Stimulated activated memory B cell treated with anti-CD40 and anti-IgM and Interleukin-4, amounts not matched to agents 10 μg/mL and 1 μg/mL and 100 μg/mL, for 72 hours (primary cell): Measurements from ENCODE around the gene SCLY.
"Not testable (repeated sequence)": the region's sequence is repeated elsewhere in the genome, so short reads cannot be mapped to it uniquely, and the experiment has no call there.

ENCODE experiments used
- ATAC-seq: fragments of 150-1000 bp; cut with Tn5 transposase; 2 replicates; pipeline ENCODE4 v1.10.0; 2021
- H3K27ac Mint-ChIP-seq: one replicate; pipeline ENCODE4 v1.8.0; 2022; ENCODE audit warnings: mild to moderate bottlenecking, mixed read lengths
- H3K27me3 Mint-ChIP-seq: one replicate; pipeline ENCODE4 v1.8.0; 2022; ENCODE audit warnings: mixed read lengths
- H3K36me3 Mint-ChIP-seq: one replicate; pipeline ENCODE4 v1.8.0; 2022; ENCODE audit warnings: mixed read lengths
- H3K4me1 Mint-ChIP-seq: one replicate; pipeline ENCODE4 v1.8.0; 2022; ENCODE audit warnings: mixed read lengths
- H3K4me3 Mint-ChIP-seq: one replicate; pipeline ENCODE4 v1.8.0; 2022; ENCODE audit warnings: mild to moderate bottlenecking, moderate library complexity, mixed read lengths
- H3K9me3 Mint-ChIP-seq: one replicate; pipeline ENCODE4 v1.8.0; 2022; ENCODE audit warnings: mixed read lengths

SCLY gene

DNA sequence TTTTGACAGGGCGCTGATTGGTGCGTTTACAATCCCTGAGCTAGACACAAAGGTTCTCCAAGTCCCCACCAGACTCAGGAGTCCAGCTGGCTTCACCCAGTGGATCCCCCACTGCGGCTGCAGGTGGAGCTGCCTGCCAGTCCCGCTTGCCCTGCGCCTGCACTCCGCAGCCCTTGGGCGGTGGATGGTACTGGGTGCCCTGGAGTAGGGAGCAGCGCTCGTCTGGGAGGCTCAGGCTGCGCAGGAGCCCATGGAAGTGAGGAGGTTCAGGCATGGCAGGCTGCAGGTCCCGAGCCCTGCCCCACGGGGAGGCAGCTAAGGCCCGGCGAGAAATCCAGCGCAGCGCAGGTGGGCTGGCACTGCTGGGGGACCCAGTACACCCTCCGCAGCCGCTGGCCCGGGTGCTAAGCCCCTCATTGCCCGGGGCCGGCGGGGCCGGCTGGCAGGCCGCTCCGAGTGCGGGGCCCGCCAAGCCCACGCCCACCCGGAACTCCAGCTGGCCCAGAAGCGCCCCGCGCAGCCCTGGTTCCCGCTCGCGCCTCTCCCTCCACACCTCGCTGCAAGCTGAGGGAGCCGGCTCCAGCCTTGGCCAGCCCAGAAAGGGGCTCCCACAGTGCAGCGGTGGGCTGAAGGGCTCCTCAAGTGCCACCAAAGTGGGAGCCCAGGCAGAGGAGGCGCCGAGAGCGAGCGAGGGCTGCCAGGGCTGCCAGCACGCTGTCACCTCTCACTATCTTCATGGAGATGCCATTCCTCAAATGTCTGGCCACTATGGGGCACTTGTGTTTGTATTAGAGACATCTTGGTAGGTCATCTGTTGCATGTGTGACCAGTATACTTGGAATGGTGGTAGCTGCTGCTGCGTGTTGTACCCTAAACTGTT is 2.9 kb upstream of the SCLY start:
- H3K36me3 Mint-ChIP-seq, H3K9me3 Mint-ChIP-seq, H3K4me3 Mint-ChIP-seq, ATAC-seq, H3K27ac Mint-ChIP-seq: not testable (repeated sequence)
- Mint-ChIP-seq H3K27me3 (peaks cover 28% of the 10 kb centered on the region), H3K4me1 (peaks cover 42% of the 10 kb centered on the region)

DNA sequence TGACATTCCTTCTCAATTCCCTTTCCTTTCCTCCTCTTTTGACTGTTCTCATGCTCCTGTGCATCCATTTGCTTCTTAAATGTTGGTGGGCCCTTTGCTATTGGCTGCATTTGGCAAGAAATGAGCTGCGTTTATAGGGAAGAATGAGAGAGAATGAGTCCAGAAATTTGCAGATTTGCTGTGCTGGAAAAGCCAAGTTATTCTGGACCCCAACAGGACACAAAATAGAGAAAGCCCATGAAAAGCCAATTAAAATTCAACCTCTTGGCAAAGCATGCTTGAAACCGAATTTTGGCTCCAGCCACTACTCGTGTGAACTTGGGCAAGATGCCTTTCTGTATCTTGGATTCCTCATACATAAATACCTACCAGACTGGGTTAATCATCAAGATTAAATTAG is 1.3 kb upstream of the SCLY start:
- ATAC-seq: no peak
- peaks cover 4% of the 10 kb centered on the region for H3K9me3 Mint-ChIP-seq
- peaks cover 53% of the 10 kb centered on the region for H3K4me1 Mint-ChIP-seq
- peak overlapping the region; percentile 84 for H3K4me3 Mint-ChIP-seq
- H3K27me3 Mint-ChIP-seq: peaks cover 20% of the 10 kb centered on the region
- peaks cover 11% of the 10 kb centered on the region for H3K36me3 Mint-ChIP-seq
- H3K27ac Mint-ChIP-seq: peak overlapping the region; percentile 86

DNA sequence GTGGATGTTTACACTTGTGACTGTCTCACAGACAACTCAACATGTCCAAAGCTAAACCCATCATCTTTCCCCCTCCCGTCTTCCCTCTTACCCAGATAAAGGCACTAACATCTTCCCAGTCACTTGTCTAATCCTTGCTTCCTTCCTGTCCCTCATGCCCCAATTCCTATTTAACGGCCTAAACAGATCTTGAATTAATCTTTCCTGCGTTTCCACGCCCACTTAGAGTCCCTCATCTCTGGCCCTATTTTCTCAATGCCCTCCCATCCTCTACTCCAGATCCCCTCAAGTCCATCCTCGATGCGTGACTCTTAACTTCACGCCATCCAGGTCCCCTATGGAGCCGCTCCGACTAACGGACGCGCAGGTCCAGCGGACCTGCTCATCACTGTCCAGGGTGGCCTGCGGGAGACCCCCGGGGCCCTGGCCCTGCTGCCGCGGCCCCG is 682 bp upstream of the SCLY start:
- Mint-ChIP-seq H3K9me3 (peaks cover 4% of the 10 kb centered on the region), H3K27me3 (peaks cover 20% of the 10 kb centered on the region), H3K27ac (peak overlapping the region; percentile 86), H3K4me1 (peaks cover 53% of the 10 kb centered on the region), H3K36me3 (peaks cover 14% of the 10 kb centered on the region), H3K4me3 (peak overlapping the region; percentile 84)
- ATAC-seq: no peak

DNA sequence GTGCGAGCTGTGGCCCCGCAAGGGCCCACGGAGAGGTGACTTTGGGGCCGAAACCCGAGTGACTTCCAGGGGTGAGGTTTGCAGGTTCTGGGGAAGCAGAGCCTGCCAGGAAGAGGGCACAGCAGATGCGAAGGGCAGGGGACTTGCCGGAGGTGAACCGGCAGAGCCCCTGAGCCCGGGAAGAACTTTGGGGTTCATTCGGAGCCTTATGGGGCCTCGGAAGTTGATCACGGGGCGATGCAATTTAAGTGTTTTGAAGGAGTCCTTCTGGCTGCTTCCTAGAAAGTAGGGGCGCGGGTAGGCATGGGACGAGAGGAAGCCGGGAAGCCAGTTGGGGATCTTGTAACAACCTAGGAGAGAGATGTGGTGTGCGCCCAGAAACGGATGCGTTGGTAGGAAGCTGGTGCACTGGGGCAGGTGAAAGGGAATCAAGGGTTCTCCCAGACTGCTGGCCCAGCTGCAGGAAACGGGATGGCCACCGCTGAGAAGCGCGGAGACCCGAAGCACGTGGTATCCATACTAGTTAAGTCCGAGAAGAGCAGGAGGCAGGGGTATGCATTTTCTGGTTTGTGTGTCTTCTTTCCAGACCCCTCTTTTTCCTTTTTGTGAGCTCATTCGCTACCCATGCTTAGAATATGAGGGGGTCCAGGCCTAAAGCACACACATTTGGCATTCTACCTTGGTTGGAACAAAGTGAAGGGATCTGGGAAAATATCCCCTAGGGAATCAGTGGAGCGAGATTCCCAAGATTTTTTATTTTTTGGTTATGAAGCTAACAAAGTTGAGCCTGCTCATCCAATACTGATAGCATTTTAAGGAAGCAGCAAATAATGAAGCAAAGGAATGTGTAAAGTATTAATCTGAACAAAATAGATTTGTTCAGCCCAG is 758 bp downstream of the SCLY start:
- ATAC-seq: peak; percentile 3
- peak overlapping the region; percentile 86 for H3K27ac Mint-ChIP-seq
- peaks cover 11% of the 10 kb centered on the region for H3K27me3 Mint-ChIP-seq
- peaks cover 4% of the 10 kb centered on the region for H3K9me3 Mint-ChIP-seq
- peak overlapping the region; percentile 84 for H3K4me3 Mint-ChIP-seq
- H3K4me1 Mint-ChIP-seq: peaks cover 51% of the 10 kb centered on the region
- peaks cover 25% of the 10 kb centered on the region for H3K36me3 Mint-ChIP-seq

DNA sequence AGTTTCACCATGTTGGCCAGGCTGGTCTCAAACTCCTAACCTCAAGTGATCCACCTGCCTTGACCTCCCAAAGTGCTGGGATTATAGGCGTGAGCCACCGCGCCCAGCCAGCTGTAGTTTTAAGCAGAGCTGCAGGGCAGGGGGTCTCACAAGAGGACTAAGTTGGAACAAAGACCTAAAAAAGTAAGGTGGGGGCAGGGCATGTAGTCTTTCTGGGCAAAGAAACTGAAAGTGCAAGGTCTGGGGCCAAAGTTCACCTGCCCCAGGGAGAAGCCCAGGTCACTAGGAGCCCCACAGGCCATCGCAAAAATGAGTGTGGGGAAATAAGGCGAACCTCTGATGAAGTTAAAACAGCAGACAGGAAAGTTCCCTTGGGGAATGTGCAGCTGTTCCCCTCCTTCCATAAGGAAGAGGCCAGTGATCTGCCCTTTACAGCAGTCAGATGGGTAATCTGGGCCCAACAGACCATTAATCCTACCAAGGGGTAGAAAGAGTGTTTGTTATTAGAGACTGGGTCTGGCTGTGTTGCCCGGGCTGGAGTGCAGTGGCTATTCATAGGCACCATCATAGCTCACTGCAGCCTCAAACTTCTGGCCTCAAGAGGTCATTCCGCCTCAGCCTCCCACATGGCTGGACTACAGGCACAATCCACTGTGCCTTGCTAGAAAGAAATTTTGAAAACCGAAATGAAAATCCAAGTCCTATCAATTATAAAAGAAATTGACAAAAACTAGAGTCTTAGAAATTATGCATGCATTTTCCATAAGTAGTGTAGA is 2.8 kb downstream of the SCLY start:
- H3K27ac Mint-ChIP-seq: no peak overlapping the region
- H3K4me1 Mint-ChIP-seq: peaks cover 48% of the 10 kb centered on the region

DNA sequence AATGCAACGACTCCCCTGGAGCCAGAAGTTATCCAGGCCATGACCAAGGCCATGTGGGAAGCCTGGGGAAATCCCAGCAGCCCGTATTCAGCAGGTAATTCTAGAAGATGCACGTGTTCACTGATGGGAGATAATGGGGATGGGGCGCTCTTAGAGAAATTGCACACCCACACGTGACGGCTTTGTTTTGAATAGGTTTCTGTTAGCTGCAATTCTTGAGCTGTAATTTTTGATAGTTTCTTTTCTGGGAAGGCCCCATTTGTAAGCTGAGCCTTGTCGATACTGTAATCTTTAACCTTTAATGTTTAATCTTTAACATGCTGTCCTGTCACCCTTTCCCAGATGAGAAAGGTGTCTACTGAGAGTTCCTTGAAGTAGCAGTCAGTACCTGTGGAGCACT is 3.6 kb downstream of the SCLY start:
- Mint-ChIP-seq H3K27ac (no peak overlapping the region), H3K4me3 (no peak overlapping the region), H3K36me3 (peaks cover 40% of the 10 kb centered on the region), H3K9me3 (peaks cover 6% of the 10 kb centered on the region), H3K4me1 (peaks cover 48% of the 10 kb centered on the region), H3K27me3 (no peaks in the 10 kb centered on the region)
- no peak for ATAC-seq

More for the DNA sequence above, 2.8 kb downstream of the SCLY start:
- H3K27me3 Mint-ChIP-seq: no peaks in the 10 kb centered on the region
- no peak for ATAC-seq
- H3K9me3 Mint-ChIP-seq: peaks cover 6% of the 10 kb centered on the region
- H3K4me3 Mint-ChIP-seq: no peak overlapping the region
- H3K36me3 Mint-ChIP-seq: peaks cover 41% of the 10 kb centered on the region

DNA sequence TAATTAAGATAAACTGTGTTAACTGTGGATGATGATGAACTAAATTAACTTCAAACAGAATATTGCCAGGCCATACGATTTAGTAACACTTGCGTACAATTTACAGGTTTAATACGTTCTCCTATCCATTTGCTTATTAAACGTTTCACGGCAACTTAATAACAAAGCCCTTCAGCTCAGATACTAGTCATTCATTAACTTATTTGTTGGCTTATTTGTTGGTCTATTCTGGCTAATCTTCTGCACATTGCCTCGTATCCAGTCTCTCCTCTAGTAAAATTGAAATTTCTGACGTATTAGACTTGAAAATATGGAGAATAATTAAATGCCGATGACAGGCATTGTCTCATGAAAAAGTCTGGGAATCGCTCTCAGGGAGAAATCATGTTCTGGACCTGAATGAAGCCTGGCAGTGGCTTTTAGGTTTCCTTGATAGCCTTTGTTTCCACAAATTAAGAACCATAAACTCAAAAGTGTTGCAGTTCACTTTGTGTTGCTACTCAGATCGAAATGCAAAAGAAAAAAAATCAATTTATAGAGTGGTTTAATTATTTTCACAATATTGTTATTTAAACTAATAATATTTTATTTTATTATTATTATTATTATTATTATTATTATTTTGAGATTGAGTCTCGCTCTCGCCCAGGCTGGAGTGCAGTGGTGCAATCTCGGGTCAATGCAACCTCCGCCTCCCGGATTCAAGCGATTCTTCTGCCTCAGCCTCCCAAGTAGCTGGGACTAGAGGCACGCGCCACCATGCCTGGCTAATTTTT is 4.5 kb downstream of the SCLY start:
- Mint-ChIP-seq H3K36me3 (peaks cover 47% of the 10 kb centered on the region), H3K27ac (no peak overlapping the region), H3K9me3 (peaks cover 6% of the 10 kb centered on the region), H3K4me3 (no peak overlapping the region), H3K4me1 (peaks cover 45% of the 10 kb centered on the region), H3K27me3 (no peaks in the 10 kb centered on the region)
- ATAC-seq: no peak

DNA sequence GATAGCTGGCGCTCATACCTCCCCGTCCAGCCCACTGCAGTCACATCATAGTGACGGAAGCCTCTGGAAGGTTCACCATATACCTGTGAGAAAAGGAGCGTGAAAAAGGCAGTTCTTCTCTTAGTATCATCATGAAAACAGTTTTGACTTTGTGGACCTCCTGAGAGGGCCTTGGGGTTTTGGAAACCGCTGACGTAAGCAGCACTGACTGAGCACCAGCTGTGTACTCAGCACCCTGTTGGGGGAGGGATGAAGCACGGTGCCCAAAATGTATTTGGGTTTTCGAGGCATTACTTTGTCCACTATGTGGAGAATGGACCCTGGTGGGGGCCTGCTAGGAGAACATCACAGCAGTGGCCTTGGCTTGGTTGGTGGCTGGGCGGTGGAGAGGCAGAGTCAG is 5.4 kb downstream of the SCLY start:
- no peak overlapping the region for H3K4me3 Mint-ChIP-seq
- peaks cover 48% of the 10 kb centered on the region for H3K36me3 Mint-ChIP-seq
- no peak for ATAC-seq
- no peak overlapping the region for H3K27ac Mint-ChIP-seq
- no peaks in the 10 kb centered on the region for H3K27me3 Mint-ChIP-seq
- peaks cover 40% of the 10 kb centered on the region for H3K4me1 Mint-ChIP-seq
- peaks cover 6% of the 10 kb centered on the region for H3K9me3 Mint-ChIP-seq

DNA sequence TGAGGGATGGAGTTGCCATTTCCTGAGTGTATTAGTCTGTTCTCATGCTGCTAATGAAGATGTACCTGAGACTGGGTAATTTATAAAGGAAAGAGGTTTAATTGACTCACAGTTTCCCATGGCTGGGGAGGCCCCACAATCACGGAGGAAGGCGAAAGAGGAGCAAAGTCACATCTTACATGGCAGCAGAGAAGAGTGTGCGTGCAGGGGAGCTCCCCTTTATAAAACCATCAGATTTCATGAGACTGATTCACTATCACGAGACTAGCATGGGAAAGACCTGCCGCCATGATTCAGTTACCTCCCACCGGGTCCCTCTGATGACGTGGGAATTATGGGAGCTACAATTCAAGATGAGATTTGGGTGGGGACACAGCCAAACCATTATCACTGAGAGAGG is 5.9 kb downstream of the SCLY start:
- ATAC-seq, H3K27ac Mint-ChIP-seq, H3K27me3 Mint-ChIP-seq, H3K9me3 Mint-ChIP-seq, H3K4me3 Mint-ChIP-seq: not testable (repeated sequence)
- Mint-ChIP-seq H3K36me3 (peaks cover 53% of the 10 kb centered on the region), H3K4me1 (peaks cover 35% of the 10 kb centered on the region)

DNA sequence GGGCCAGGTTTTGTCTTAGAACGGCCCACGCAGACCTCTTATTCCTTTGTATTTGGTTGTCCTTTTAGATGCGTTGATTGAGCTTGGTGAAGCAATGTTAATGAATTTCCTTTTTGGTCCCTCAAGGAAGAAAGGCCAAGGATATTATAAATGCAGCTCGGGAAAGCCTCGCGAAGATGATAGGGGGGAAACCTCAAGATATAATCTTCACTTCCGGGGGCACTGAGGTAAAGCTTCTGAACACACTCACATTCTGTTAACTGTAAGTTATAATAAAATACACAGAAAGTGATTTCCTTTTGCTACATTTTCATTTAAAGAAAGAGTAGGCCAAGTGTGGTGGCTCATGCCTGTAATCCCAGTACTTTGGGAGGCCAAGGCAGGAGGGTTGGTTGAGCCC is 7.1 kb downstream of the SCLY start:
- Mint-ChIP-seq H3K27ac (no peak overlapping the region), H3K9me3 (peaks cover 20% of the 10 kb centered on the region), H3K4me3 (no peak overlapping the region), H3K4me1 (peaks cover 28% of the 10 kb centered on the region), H3K36me3 (peaks cover 65% of the 10 kb centered on the region), H3K27me3 (no peaks in the 10 kb centered on the region)
- ATAC-seq: no peak

DNA sequence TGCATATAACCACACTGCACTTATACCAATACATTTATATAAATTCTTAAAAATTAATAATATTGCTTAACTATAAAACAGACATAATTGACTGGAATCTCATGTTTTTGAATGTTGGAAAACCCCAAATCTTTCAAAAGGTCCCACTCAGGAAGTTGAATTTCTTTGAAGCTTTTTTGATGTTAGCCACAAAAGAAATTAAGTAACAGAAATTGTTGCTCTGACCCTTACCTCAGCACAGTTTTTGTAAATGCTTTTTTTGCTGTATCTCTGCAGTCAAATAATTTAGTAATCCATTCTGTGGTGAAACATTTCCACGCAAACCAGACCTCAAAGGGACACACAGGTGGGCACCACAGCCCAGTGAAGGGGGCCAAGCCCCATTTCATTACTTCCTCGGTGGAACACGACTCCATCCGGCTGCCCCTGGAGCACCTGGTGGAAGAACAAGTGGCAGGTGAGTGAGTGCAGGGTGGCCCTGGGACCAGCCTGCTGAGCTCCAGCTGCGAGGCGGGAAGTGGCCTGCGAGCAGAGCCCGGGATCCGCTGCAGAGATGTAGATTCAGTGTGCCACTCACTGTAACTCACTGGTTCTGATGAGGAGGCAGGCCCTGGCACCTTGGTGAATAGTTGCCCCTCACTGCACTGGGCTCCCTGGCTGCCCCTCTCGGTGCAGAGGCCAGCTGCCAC is 8.4 kb downstream of the SCLY start:
- ATAC-seq: no peak
- no peak overlapping the region for H3K4me3 Mint-ChIP-seq
- H3K27me3 Mint-ChIP-seq: no peaks in the 10 kb centered on the region
- peaks cover 72% of the 10 kb centered on the region for H3K36me3 Mint-ChIP-seq
- peaks cover 20% of the 10 kb centered on the region for H3K9me3 Mint-ChIP-seq
- H3K27ac Mint-ChIP-seq: no peak overlapping the region
- peaks cover 20% of the 10 kb centered on the region for H3K4me1 Mint-ChIP-seq

DNA sequence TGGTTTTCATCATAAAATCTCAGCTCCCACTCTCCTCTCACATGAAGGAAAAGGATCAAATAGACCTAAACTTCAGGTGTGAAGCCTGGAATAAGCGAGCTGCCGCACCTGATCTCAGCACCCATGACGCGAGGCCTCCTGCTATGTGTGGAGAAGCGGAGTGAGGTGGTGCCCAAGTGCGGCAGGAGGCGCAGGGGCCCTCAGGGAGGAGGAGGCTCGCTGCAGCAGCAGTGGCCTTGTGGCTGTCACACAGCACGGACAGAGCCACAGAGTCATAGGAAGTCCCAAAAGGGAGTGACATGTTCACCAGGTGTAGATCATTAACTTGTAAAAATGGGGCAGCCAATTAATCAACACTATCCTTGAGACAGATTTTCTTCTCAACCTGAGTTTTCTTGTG is 9.1 kb downstream of the SCLY start:
- no peak overlapping the region for H3K4me3 Mint-ChIP-seq

DNA sequence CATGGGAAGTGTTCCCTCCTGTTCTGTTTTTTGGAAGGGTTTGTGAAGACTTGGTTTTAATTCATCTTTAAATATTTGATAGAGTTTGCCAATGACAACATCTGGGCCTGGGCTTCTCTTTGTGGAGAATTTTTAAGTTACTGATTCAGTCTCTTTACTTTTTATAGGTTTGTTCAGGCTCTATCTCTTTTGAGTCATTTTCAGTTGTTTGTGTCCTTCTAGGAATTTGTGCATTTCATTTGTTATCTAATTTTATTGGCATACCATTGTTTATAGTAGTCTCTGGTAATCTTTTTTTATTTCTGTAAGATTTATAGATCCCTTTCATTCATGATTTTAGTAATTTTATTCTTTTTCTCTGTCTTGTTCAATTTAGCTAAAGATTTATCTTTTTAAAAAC is 14.6 kb downstream of the SCLY start:
- Mint-ChIP-seq H3K9me3 (peaks cover 14% of the 10 kb centered on the region), H3K4me1 (peaks cover 8% of the 10 kb centered on the region), H3K36me3 (peaks cover 83% of the 10 kb centered on the region), H3K27me3 (no peaks in the 10 kb centered on the region), H3K27ac (no peak overlapping the region), H3K4me3 (no peak overlapping the region)
- ATAC-seq: no peak

More for the DNA sequence above, 9.1 kb downstream of the SCLY start:
- Mint-ChIP-seq H3K4me1 (peaks cover 20% of the 10 kb centered on the region), H3K36me3 (peaks cover 72% of the 10 kb centered on the region), H3K9me3 (peaks cover 20% of the 10 kb centered on the region), H3K27ac (no peak overlapping the region), H3K27me3 (no peaks in the 10 kb centered on the region)
- ATAC-seq: no peak

DNA sequence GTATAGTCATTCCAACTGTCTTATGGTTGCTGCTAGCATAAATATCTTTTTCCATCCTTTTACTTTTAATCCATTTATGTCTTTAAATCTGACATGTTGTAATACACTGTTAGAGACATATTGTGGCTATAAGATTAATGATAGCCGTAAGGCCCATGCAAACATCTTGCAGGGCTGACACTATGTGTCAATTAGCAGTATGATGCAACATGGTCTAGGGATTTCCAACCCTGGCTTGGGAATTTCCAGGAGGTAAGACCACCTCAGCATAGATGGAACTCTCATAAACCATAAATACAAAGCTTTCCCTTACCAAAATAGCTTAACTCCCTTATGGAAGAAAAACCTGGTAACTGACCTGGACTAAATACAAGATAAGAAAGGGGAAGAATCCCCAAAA is 16.5 kb downstream of the SCLY start:
- H3K36me3 Mint-ChIP-seq: peaks cover 90% of the 10 kb centered on the region
- ATAC-seq: no peak
- H3K27ac Mint-ChIP-seq: no peak overlapping the region
- no peaks in the 10 kb centered on the region for H3K27me3 Mint-ChIP-seq
- peaks cover 7% of the 10 kb centered on the region for H3K9me3 Mint-ChIP-seq
- no peak overlapping the region for H3K4me3 Mint-ChIP-seq
- peaks cover 8% of the 10 kb centered on the region for H3K4me1 Mint-ChIP-seq
